ENCODE data around the gene CCDC33. TPM values are rescaled to one million over a fixed set of nuclear protein-coding genes. Genes with fewer than 3 reads are reported as not detected.

CCDC33 gene
- total and polyA plus RNA-seq, 10 of the 15 experiments (the other 5 are each of a cell fraction or from before 2014, with no cell fraction given) = 0.57 to 5.8 (median 4.3) TPM

GRCh38 chr15:74265046-74265639 lies 29.0 kb downstream of the CCDC33 start:
- in situ Hi-C loops (cut with MboI) (no loop called here), intact Hi-C loops (cut with micrococcal nuclease; ENCODE audit: unreplicated experiment) (no loop called here)
- H3K4me3 ChIP-seq = no peak overlapping the region
- no peaks in the 10 kb centered on the region for H3K9me3 ChIP-seq (replicated peaks; ENCODE audit: control insufficient read depth, insufficient read depth, low read length)
- DNase-seq (ENCODE audit: low read depth, low spot score) (no peak), FAIRE-seq (no peak), ATAC-seq (no peak)
- H3K36me3 ChIP-seq (ENCODE audit: control insufficient read depth in 2 of 2, insufficient read depth in 2 of 2, low read length in 1 of 2) = no peaks in the 10 kb centered on the region
- BruUV-seq (replicated peaks) = no TSS peak
- H3K4me1 ChIP-seq (ENCODE audit: control insufficient read depth, insufficient read depth, low read length) = no peaks in the 10 kb centered on the region
- H4K20me1 ChIP-seq (ENCODE audit: control insufficient read depth, insufficient read depth) = no peaks in the 10 kb centered on the region; the same call in 1 of the 2 replicates
- peaks cover 2 to 4% of the 10 kb centered on the region in 2 experiments; a peak in 3 of 4 replicates for H3K27me3 ChIP-seq (replicated peaks in 1 of 2; ENCODE audit: control insufficient read depth in 2 of 2, insufficient read depth in 2 of 2, low read length in 1 of 2)
- TF ChIP-seq IRF4 (IDR thresholded peaks at IDR 0.05; ENCODE audit: low read depth, low read length) (no peak), REST (IDR thresholded peaks at IDR 0.05; ENCODE audit: low read depth, low read length) (peak; percentile 96)
- CTCF ChIA-PET = interaction anchor here (1.6 kb wide), 1 partner anchor 17 kb away, joined by 3 read pairs; no protein-coding TSS in a partner anchor
- no peak overlapping the region for H3K27ac ChIP-seq (ENCODE audit: control insufficient read depth, insufficient read depth)
- no peak overlapping the region for H2AFZ ChIP-seq (ENCODE audit: control insufficient read depth, low read depth, low read length)
- H3K79me2 ChIP-seq (ENCODE audit: control insufficient read depth, insufficient read depth, low read length) = no peaks in the 10 kb centered on the region
- RAD21 ChIA-PET (ENCODE audit: unreplicated experiment) = no interaction called here
- no peak overlapping the region for H3K4me2 ChIP-seq (ENCODE audit: control insufficient read depth, insufficient read depth)
- H3K9ac ChIP-seq (ENCODE audit: control insufficient read depth, insufficient read depth, low read length) = no peak overlapping the region
- POLR2A ChIA-PET = no interaction called here
- SMC1A ChIA-PET (ENCODE audit: uncharacterized antibody, unreplicated experiment) = interaction anchor here (0.9 kb wide), 1 partner anchor 42 kb away, joined by 3 read pairs; no protein-coding TSS in a partner anchor
- 17% methylated on average over 5 of the region's 5 CpGs for WGBS (ENCODE audit: insufficient coverage, insufficient replicate concordance, low lambda C conversion rate, missing lambda C conversion rate)

- no peak for ATAC-seq
- SMC1A ChIA-PET (ENCODE audit: uncharacterized antibody, unreplicated experiment) = no interaction called here
- Histone ChIP-seq H3K4me1 (ENCODE audit: control insufficient read depth, insufficient read depth, low read length) (no peaks in the 10 kb centered on the region), H3K79me2 (ENCODE audit: control insufficient read depth, insufficient read depth, low read length) (no peaks in the 10 kb centered on the region), H3K4me2 (ENCODE audit: control insufficient read depth, insufficient read depth) (no peak overlapping the region), H3K9ac (ENCODE audit: control insufficient read depth, insufficient read depth, low read length) (no peak overlapping the region), H3K27ac (ENCODE audit: control insufficient read depth, insufficient read depth) (no peak overlapping the region), H3K36me3 (ENCODE audit: control insufficient read depth in 2 of 2, insufficient read depth in 2 of 2, low read length in 1 of 2) (no peaks in the 10 kb centered on the region), H4K20me1 (ENCODE audit: control insufficient read depth, insufficient read depth) (no peaks in the 10 kb centered on the region; the same call in 1 of the 2 replicates), H3K9me3 (replicated peaks; ENCODE audit: control insufficient read depth, insufficient read depth, low read length) (no peaks in the 10 kb centered on the region), H2AFZ (ENCODE audit: control insufficient read depth, low read depth, low read length) (no peak overlapping the region), H3K4me3 (no peak overlapping the region), H3K27me3 (replicated peaks in 1 of 2; ENCODE audit: control insufficient read depth in 2 of 2, insufficient read depth in 2 of 2, low read length in 1 of 2) (peaks cover 4% of the 10 kb centered on the region in 2 experiments; a peak in 3 of 4 replicates)
- CTCF ChIA-PET = no interaction called here
- POLR2A ChIA-PET = no interaction called here
- DNase-seq (ENCODE audit: low read depth, low spot score) = no peak
- RAD21 ChIA-PET (ENCODE audit: unreplicated experiment) = no interaction called here
- no TSS peak for BruUV-seq (replicated peaks)
- FAIRE-seq = no peak
- intact Hi-C loops (cut with micrococcal nuclease; ENCODE audit: unreplicated experiment) = no loop called here
- WGBS (ENCODE audit: insufficient coverage, insufficient replicate concordance, low lambda C conversion rate, missing lambda C conversion rate) = 16% methylated on average over 6 of the region's 6 CpGs
- in situ Hi-C loops (cut with MboI) = no loop called here
- TF ChIP-seq KAT2A (conservative IDR thresholded peaks at IDR 0.05; ENCODE audit: control insufficient read depth, low read depth, low read length) (no peak), POU2F2 (IDR thresholded peaks at IDR 0.05; ENCODE audit: borderline replicate concordance, low read depth, low read length) (no peak), REST (IDR thresholded peaks at IDR 0.05; ENCODE audit: low read depth, low read length) (no peak), SIN3A (IDR thresholded peaks at IDR 0.05; ENCODE audit: low read depth, low read length) (no peak), SP1 (IDR thresholded peaks at IDR 0.05; ENCODE audit: low read depth, low read length) (no peak)
- TF ChIP-seq, protein P1, sequence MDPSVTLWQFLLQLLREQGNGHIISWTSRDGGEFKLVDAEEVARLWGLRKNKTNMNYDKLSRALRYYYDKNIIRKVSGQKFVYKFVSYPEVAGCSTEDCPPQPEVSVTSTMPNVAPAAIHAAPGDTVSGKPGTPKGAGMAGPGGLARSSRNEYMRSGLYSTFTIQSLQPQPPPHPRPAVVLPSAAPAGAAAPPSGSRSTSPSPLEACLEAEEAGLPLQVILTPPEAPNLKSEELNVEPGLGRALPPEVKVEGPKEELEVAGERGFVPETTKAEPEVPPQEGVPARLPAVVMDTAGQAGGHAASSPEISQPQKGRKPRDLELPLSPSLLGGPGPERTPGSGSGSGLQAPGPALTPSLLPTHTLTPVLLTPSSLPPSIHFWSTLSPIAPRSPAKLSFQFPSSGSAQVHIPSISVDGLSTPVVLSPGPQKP (IDR thresholded peaks at IDR 0.05; ENCODE audit: low read depth, low read length) = no peak
Observed at GRCh38 chr15:74268020-74268419, 31.9 kb downstream of the CCDC33 start.

All from GM12878 (cell line).